K562 (cell line): ENCODE results near the gene PSORS1C2. TPM values are rescaled to one million over a fixed set of nuclear protein-coding genes. Genes with fewer than 3 reads are reported as not detected.

Experiments used
- ATAC-seq: fragments of 200-7000 bp; cut with Tn5 transposase; 3 replicates; pipeline ENCODE4 v1.9.1; 2020; ENCODE audit warnings: moderate library complexity
- BruUV-seq: library from RNA; stranded (reverse); fragments of 400-500 nt; replicated peaks from 2 replicates; lab custom pipeline; 2021; lab: Mats Ljungman, UMichigan
- CTCF ChIA-PET: fragments of 300-600 bp; formaldehyde crosslinking; extraction: SDS; loops from one replicate; lab custom pipeline; 2021; ENCODE audit warnings: low intra/inter-chr PET ratio; lab: Yijun Ruan, JAX
- POLR2A ChIA-PET: fragments of 300-600, 350-650 bp; sonication (Branson Sonifier 250); formaldehyde crosslinking; extraction: SDS; loops from one replicate; lab custom pipeline; 2021; ENCODE audit warnings: antibody characterized with exemption, inconsistent platforms; lab: Yijun Ruan, JAX
- DNase-seq, 4 experiments: peaks; one replicate each; pipeline versions ENCODE4 v3.0.0 to v3.0.0-alpha.2; 2011 to 2018; ENCODE audit warnings: low spot score in 3 of 4, mixed read lengths in 3 of 4; ENCODE audit errors: extremely low read depth in 1 of 4
- FAIRE-seq: peaks from 2 replicates; lab custom pipeline; 2011; peaks lifted over from hg19 to GRCh38; lab: Jason Lieb, UNC
- H2AFZ ChIP-seq: 2 replicates; pipeline ENCODE4 v1.6.0; 2011; ENCODE audit warnings: low read depth, low read length, control low read depth, inconsistent platforms
- H3K27ac ChIP-seq: fragments of 200-600 bp; 3 replicates; pipeline ENCODE4 v1.8.0; 2011; ENCODE audit warnings: low read depth, mild to moderate bottlenecking, control low read depth, inconsistent platforms, low read length, moderate library complexity, mixed read lengths; ENCODE audit errors: extremely low read depth
- H3K27me3 ChIP-seq, 2 experiments: fragments of 300-600 bp in 1 of 2; 2 replicates in 1 of 2; 3 replicates in 1 of 2; pipeline versions ENCODE4 v1.6.0 to v1.8.0; 2011; ENCODE audit warnings: inconsistent platforms in 2 of 2, low read length in 2 of 2, mild to moderate bottlenecking in 1 of 2, mixed read lengths in 1 of 2, moderate library complexity in 1 of 2; ENCODE audit not compliant: control insufficient read depth in 2 of 2, insufficient read depth in 2 of 2
- H3K36me3 ChIP-seq: fragments of 300-600 bp; 3 replicates; pipeline ENCODE4 v1.8.0; 2011; ENCODE audit warnings: mild to moderate bottlenecking, low read length, inconsistent platforms; ENCODE audit not compliant: control insufficient read depth, insufficient read depth
- H3K4me1 ChIP-seq, 2 experiments: fragments of 200-600 bp in 1 of 2; replicated peaks in 1 of 2; 2 replicates in 1 of 2; 3 replicates in 1 of 2; pipeline versions ENCODE4 v1.5.1 to v1.8.0; 2011; ENCODE audit warnings: inconsistent platforms in 2 of 2, low read length in 2 of 2, mild to moderate bottlenecking in 1 of 2, mixed read lengths in 1 of 2, moderate library complexity in 1 of 2; ENCODE audit not compliant: control insufficient read depth in 2 of 2, insufficient read depth in 2 of 2
- H3K4me2 ChIP-seq: 2 replicates; pipeline ENCODE4 v1.6.1; 2011; ENCODE audit warnings: low read length, control low read depth, inconsistent platforms, mixed read lengths; ENCODE audit not compliant: insufficient read depth
- H3K4me3 ChIP-seq: fragments of 200-600 bp; sonication (generic), shearing (Covaris generic); 2 replicates; pipeline ENCODE4 v1.5.1; 2016; ENCODE audit warnings: control low read depth, inconsistent platforms
- H3K79me2 ChIP-seq: fragments of 200-600 bp; 3 replicates; pipeline ENCODE4 v1.8.0; 2011; ENCODE audit warnings: low read length, inconsistent platforms; ENCODE audit not compliant: control insufficient read depth, insufficient read depth
- H3K9ac ChIP-seq, 2 experiments: 2 replicates each; pipeline versions ENCODE4 v1.6.0 to v1.6.1; 2011; ENCODE audit warnings: low read depth in 2 of 2, low read length in 2 of 2, control low read depth in 1 of 2, inconsistent platforms in 1 of 2, mild to moderate bottlenecking in 1 of 2, mixed read lengths in 1 of 2; ENCODE audit not compliant: insufficient read depth in 1 of 2
- H3K9me1 ChIP-seq: one replicate; pipeline ENCODE4 v1.6.0; 2011; ENCODE audit warnings: inconsistent platforms, mild to moderate bottlenecking, low read length, moderate library complexity; ENCODE audit not compliant: control insufficient read depth, insufficient read depth
- H3K9me3 ChIP-seq: replicated peaks from 2 replicates; pipeline ENCODE4 v1.5.1; 2011; ENCODE audit warnings: low read depth, low read length, inconsistent platforms; ENCODE audit not compliant: control insufficient read depth, insufficient read depth
- H4K20me1 ChIP-seq: replicated peaks from 2 replicates; pipeline ENCODE4 v1.6.1; 2011; ENCODE audit warnings: low read length, inconsistent platforms, mixed read lengths; ENCODE audit not compliant: control insufficient read depth, insufficient read depth
- HDAC1 ChIP-seq, 2 experiments: fragments of 450-650 bp; IDR thresholded peaks; 2 replicates each; pipeline ENCODE4 v1.6.1; 2016 to 2017; ENCODE audit warnings: inconsistent platforms in 1 of 2, mild to moderate bottlenecking in 1 of 2, moderate library complexity in 1 of 2
- ILF3 ChIP-seq: fragments of 450-650 bp; IDR thresholded peaks from 2 replicates; pipeline ENCODE4 v1.6.1; 2018; ENCODE audit warnings: antibody characterized with exemption, mild to moderate bottlenecking, moderate library complexity, borderline replicate concordance
- MCM5 ChIP-seq: fragments of 450-650 bp; IDR thresholded peaks from 2 replicates; pipeline ENCODE4 v1.6.1; 2016; ENCODE audit warnings: low read depth
- NFYB ChIP-seq: IDR thresholded peaks from 2 replicates; pipeline ENCODE4 v1.6.1; 2011; ENCODE audit warnings: mild to moderate bottlenecking, moderate library complexity; ENCODE audit not compliant: insufficient read length; ENCODE audit errors: extremely low read depth
- NR2F6 ChIP-seq: fragments of 450-650 bp; formaldehyde crosslinking; IDR thresholded peaks from 2 replicates; pipeline ENCODE4 v1.4.0; 2020; ENCODE audit warnings: mild to moderate bottlenecking
- NRF1 ChIP-seq, 2 experiments: fragments of 450-650 bp; IDR thresholded peaks in 1 of 2; conservative IDR thresholded peaks in 1 of 2; 2 replicates each; pipeline ENCODE4 v1.6.1; 2014; ENCODE audit warnings: mild to moderate bottlenecking in 2 of 2
- PHB ChIP-seq: fragments of 250-450 bp; sonication (Bioruptor Pico); IDR thresholded peaks from 2 replicates; pipeline ENCODE4 v1.5.0; 2021
- POLR2A ChIP-seq: fragments of 450-650 bp; conservative IDR thresholded peaks from 2 replicates; pipeline ENCODE4 v1.6.1; 2016
- POLR2G ChIP-seq: fragments of 200-400 bp; formaldehyde crosslinking; IDR thresholded peaks from 2 replicates; pipeline ENCODE4 v1.6.1; 2017; ENCODE audit warnings: low read depth, mild to moderate bottlenecking, antibody characterized with exemption, low read length, moderate library complexity
- PYGO2 ChIP-seq: fragments of 450-650 bp; IDR thresholded peaks from 2 replicates; pipeline ENCODE4 v1.6.1; 2016; ENCODE audit warnings: mild to moderate bottlenecking, missing genetic modification characterization, moderate library complexity, missing compliant biosample characterization
- RBBP5 ChIP-seq: fragments of 200-600 bp; sonication (generic); IDR thresholded peaks from 2 replicates; pipeline ENCODE4 v1.6.1; 2012; ENCODE audit warnings: borderline replicate concordance, mild to moderate bottlenecking, low read length, control low read depth, inconsistent platforms; ENCODE audit not compliant: insufficient read depth, poor library complexity, severe bottlenecking
- SIN3A ChIP-seq, 2 experiments: fragments of 150-350 bp in 1 of 2; IDR thresholded peaks; 2 replicates each; pipeline ENCODE4 v1.6.1; 2011 to 2016; ENCODE audit warnings: borderline replicate concordance in 2 of 2, low read depth in 2 of 2, low read length in 2 of 2, mild to moderate bottlenecking in 2 of 2, moderate library complexity in 2 of 2; ENCODE audit not compliant: control insufficient read depth in 1 of 2
- ZFX ChIP-seq: sonication (generic); formaldehyde crosslinking; IDR thresholded peaks from 2 replicates; pipeline ENCODE4 v1.8.0; 2022; ENCODE audit warnings: mild to moderate bottlenecking, missing genetic modification reagents, moderate library complexity
- ZNF143 ChIP-seq: sonication (generic); formaldehyde crosslinking; IDR thresholded peaks from 2 replicates; pipeline ENCODE4 v1.9.0; 2022; ENCODE audit warnings: mild to moderate bottlenecking, missing genetic modification reagents
- ZNF354B ChIP-seq: fragments of 250-450 bp; sonication (Bioruptor Pico); IDR thresholded peaks from 2 replicates; pipeline ENCODE4 v1.4.0; 2020
- ZNF551 ChIP-seq: fragments of 250-450 bp; sonication (Bioruptor Pico); IDR thresholded peaks from 2 replicates; pipeline ENCODE4 v1.5.0; 2021; ENCODE audit warnings: mild to moderate bottlenecking, moderate library complexity
- ZNF707 ChIP-seq: fragments of 250-450 bp; sonication (Bioruptor Pico); conservative IDR thresholded peaks from 2 replicates; pipeline ENCODE4 v1.8.0; 2022; ENCODE audit warnings: inconsistent platforms, mild to moderate bottlenecking, moderate library complexity
- ZNF785 ChIP-seq: fragments of 250-450 bp; sonication (Bioruptor Pico); IDR thresholded peaks from 2 replicates; pipeline ENCODE4 v1.4.0; 2020; ENCODE audit warnings: mild to moderate bottlenecking
- WGBS: fragments of 100-300 bp; shearing (Covaris generic); methylation state at CpG from one replicate; pipeline ENCODE4 v1.1.6; 2016; ENCODE audit warnings: low coverage, mixed read lengths; ENCODE audit not compliant: insufficient coverage; ENCODE audit errors: missing lambda C conversion rate; 5-methylcytosine and 5-hydroxymethylcytosine counted together
- in situ Hi-C: fragments of 300-500 bp; cut with MboI; formaldehyde crosslinking; loops from 4 replicates; pipeline ENCODE4 v1.15.0; 2018; ENCODE audit warnings: inconsistent platforms, mixed read lengths
- intact Hi-C: fragments of 100-400 bp; cut with micrococcal nuclease; formaldehyde crosslinking; loops from 2 replicates; pipeline ENCODE4 v1.14.2; 2022
- polyA plus RNA-seq, 8 experiments: library from polyadenylated mRNA; depleted of rRNA in 4 of 8; stranded (reverse) in 5 of 8; unstranded in 3 of 8; fragments of >200 nt; fragmentation: Nextera tagmentation in 2 of 8; fragmentation: Illumina TruSeq in 1 of 8; extraction: Ambion mirVana in 2 of 8; extraction: Trizol in 1 of 8; gene quantifications; 2 replicates each; pipeline versions ENCODE4 v1.2.1 to v1.2.3, GENCODE V29; 2011 to 2014; ENCODE audit warnings: inconsistent platforms in 1 of 8, missing spikeins in 1 of 8
- total RNA-seq, 7 experiments: library from RNA; depleted of rRNA in 6 of 7; stranded (reverse); fragments of >200 nt in 6 of 7; fragmentation: Illumina TruSeq in 2 of 7; extraction: Trizol in 2 of 7; gene quantifications; 2 replicates each; pipeline versions ENCODE4 v1.2.1 to v1.2.3, GENCODE V29; 2011 to 2021; ENCODE audit warnings: low replicate concordance in 1 of 7
- TF ChIP-seq, protein P1 (sequence below), 2 experiments: fragments of 450-650 bp in 1 of 2; sonication (generic) in 1 of 2; formaldehyde crosslinking; conservative IDR thresholded peaks; 2 replicates each; pipeline versions ENCODE4 v1.4.0 to v1.8.1; 2020 to 2022; ENCODE audit warnings: mild to moderate bottlenecking in 1 of 2, missing genetic modification reagents in 1 of 2

Gene PSORS1C2
- total and polyA plus RNA-seq, 9 of the 15 experiments (the other 6 are each of a cell fraction or from before 2014, with no cell fraction given): not detected

DNA sequence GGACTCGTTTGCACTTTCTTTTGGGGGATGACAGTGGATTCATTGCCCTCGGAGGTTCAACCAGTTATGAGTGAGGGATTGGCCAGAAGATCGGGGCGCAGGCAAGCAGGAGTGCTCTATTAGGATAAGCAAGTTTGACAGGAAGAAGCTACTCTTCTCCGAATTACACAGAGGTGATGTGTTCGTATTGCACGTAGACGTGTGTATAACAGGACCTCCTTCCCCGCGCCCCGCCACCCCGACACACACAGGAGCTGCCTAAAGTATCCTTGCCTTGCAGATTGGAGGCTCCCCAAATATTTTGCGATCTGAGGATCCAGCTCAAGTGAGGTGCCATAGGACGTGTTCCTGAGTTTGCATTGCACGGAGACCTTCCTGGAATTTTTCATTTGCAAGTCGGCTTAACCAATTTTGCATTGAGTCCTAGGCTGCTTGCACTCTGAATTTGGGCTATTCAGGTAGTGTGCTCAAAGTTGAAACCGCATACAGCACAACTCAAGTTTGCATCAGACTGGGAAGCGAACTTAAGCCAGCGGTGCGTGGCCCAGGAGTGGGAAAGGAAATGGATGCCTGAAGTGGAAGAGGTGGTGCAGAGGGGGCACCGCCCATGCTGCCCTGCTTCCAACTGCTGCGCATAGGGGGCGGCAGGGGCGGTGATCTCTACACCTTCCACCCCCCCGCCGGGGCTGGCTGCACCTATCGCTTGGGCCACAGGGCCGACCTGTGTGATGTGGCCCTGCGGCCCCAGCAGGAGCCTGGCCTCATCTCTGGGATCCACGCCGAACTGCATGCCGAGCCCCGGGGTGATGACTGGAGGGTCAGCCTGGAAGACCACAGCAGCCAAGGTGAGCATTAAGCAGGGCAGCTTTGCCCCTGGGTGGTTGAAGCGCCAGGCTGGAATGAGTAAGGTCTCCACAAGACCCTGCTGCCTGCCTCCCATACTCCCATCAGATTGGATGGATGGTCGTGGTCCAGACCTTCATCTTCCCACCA, 20.3 kb upstream of the PSORS1C2 start (continued):
- peak in 1 of 2 experiments; percentile 68; a peak in 1 of 4 replicates for TF ChIP-seq HDAC1 (IDR thresholded peaks at IDR 0.05)
- no peak for TF ChIP-seq PHB (CRISPR knock-in tag)
- 0 out of 2 replicates have a peak, but pooled peaks have one; percentile 36 for TF ChIP-seq POLR2G

GRCh38 chr6:31158140-31158862, 19.4 kb upstream of the PSORS1C2 start, which contains the start of gene TCF19:
TCF19 (plus strand) TSS chr6:31158589; CDS start chr6:31159470, 881 bp downstream.
- H4K20me1 ChIP-seq: no peaks in the 10 kb centered on the region; the same call in 1 of the 2 replicates
- H2AFZ ChIP-seq: peak within 1 kb of the TSS; percentile 96
- no peaks in the 10 kb centered on the region for H3K9me3 ChIP-seq
- H3K36me3 ChIP-seq: peaks cover 50% of the 10 kb centered on the region; the same call in 2 of the 3 replicates
- H3K79me2 ChIP-seq: peaks cover 24% of the 10 kb centered on the region; the same call in 2 of the 3 replicates
- CTCF ChIA-PET: interaction anchor here (0.6 kb wide), 1 partner anchor 149 kb away, joined by 3 read pairs; no protein-coding TSS in a partner anchor
- no peaks in the 10 kb centered on the region for H3K9me1 ChIP-seq
- BruUV-seq: no TSS peak
- FAIRE-seq (peak; percentile 98), ATAC-seq (peak; percentile 95), DNase-seq (peak; percentile 100)
- H3K4me1 ChIP-seq: peaks cover 17 to 30% of the 10 kb centered on the region in 2 experiments; a peak in 4 of 5 replicates
- in situ Hi-C loops (no loop called here), intact Hi-C loops (loop anchor here (2.0 kb wide), 1 partner anchor 22 kb away; no protein-coding TSS in a partner anchor)
- no peaks in the 10 kb centered on the region for H3K27me3 ChIP-seq
- peak within 1 kb of the TSS; percentile 75 for H3K4me3 ChIP-seq
- peak within 1 kb of the TSS; percentile 79 for H3K27ac ChIP-seq
- peak within 1 kb of the TSS; percentile 81 to 96 for H3K9ac ChIP-seq
- peak within 1 kb of the TSS; percentile 92 for H3K4me2 ChIP-seq
- under 1% methylated on average over 60 of the region's 65 CpGs for WGBS
- POLR2A ChIA-PET: interaction anchor here (0.6 to 1.9 kb wide), 12 partner anchors 9 to 473 kb away, joined by 3 to 7 read pairs (median 4); no protein-coding TSS in a partner anchor
- TF ChIP-seq SIN3A (IDR thresholded peaks at IDR 0.05; ENCODE audit: borderline replicate concordance in 2 of 2, control insufficient read depth in 1 of 2, low read depth in 2 of 2, low read length in 2 of 2): peak; percentile 84 to 87; a peak in 3 of 4 replicates
- no peak for TF ChIP-seq NR2F6 (CRISPR knock-in tag)
- TF ChIP-seq ZNF551: no peak
- TF ChIP-seq ZNF354B (CRISPR knock-in tag): no peak
- TF ChIP-seq MCM5: no peak
- TF ChIP-seq, protein P1, sequence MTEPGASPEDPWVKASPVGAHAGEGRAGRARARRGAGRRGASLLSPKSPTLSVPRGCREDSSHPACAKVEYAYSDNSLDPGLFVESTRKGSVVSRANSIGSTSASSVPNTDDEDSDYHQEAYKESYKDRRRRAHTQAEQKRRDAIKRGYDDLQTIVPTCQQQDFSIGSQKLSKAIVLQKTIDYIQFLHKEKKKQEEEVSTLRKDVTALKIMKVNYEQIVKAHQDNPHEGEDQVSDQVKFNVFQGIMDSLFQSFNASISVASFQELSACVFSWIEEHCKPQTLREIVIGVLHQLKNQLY (CRISPR knock-in tag; conservative IDR thresholded peaks at IDR 0.05): no peak
- TF ChIP-seq PYGO2 (tag): no peak
- TF ChIP-seq RBBP5: peak; percentile 86
- TF ChIP-seq ZNF143 (CRISPR knock-in tag): no peak
- TF ChIP-seq ZFX (CRISPR knock-in tag): peak; percentile 77
- TF ChIP-seq NFYB: peak; percentile 99
- no peak for TF ChIP-seq ILF3
- TF ChIP-seq ZNF707 (CRISPR knock-in tag): no peak
- peak; percentile 99 for TF ChIP-seq NRF1 (conservative IDR thresholded peaks at IDR 0.05 in 1 of 2, IDR thresholded peaks at IDR 0.05 in 1 of 2)
- no peak; the same call in 1 of the 2 replicates for TF ChIP-seq POLR2A
- no peak for TF ChIP-seq ZNF785 (CRISPR knock-in tag)
